ENCODE measurements around the gene HMGXB3. TPM values are rescaled to one million over a fixed set of nuclear protein-coding genes. Genes with fewer than 3 reads are reported as not detected.
"Not testable (repeated sequence)": the region's sequence is repeated elsewhere in the genome, so short reads cannot be mapped to it uniquely, and the experiment has no call there.

Gene HMGXB3
- total RNA-seq, 4 donors from 2014 or later = 28.8 to 59.3 (median 31.4) TPM

- WGBS = 31% methylated on average over 3 of the region's 3 CpGs
Measured at GRCh38 chr5:150082374-150082773, 81.8 kb downstream of the HMGXB3 start.

GRCh38 chr5:150082889-150083288 lies 82.3 kb downstream of the HMGXB3 start:
- Histone ChIP-seq H3K4me3 (peak overlapping the region; percentile 18), H3K9me3 (no peaks in the 10 kb centered on the region), H3K4me1 (no peaks in the 10 kb centered on the region), H3K27me3 (peaks cover 3% of the 10 kb centered on the region), H3K27ac (no peak overlapping the region), H3K36me3 (no peaks in the 10 kb centered on the region)
- TF ChIP-seq CTCF (IDR thresholded peaks at IDR 0.05) = no peak
- no peak for TF ChIP-seq POLR2AphosphoS5 (IDR thresholded peaks at IDR 0.05)
- no peak for TF ChIP-seq EP300 (IDR thresholded peaks at IDR 0.05)
- no peak for TF ChIP-seq POLR2A (IDR thresholded peaks at IDR 0.05)
- peak in 1 of 2 donors; percentile 75 for DNase-seq (ENCODE audit: low spot score in 2 of 2)
- 71% methylated on average over 6 of the region's 6 CpGs for WGBS

More at GRCh38 chr5:150082374-150082773, 81.8 kb downstream of the HMGXB3 start:
- Histone ChIP-seq H3K36me3 (no peaks in the 10 kb centered on the region), H3K4me3 (no peak overlapping the region), H3K9me3 (no peaks in the 10 kb centered on the region), H3K27me3 (peaks cover 3% of the 10 kb centered on the region), H3K27ac (no peak overlapping the region), H3K4me1 (no peaks in the 10 kb centered on the region)
- peak in 1 of 2 donors; percentile 41 for DNase-seq (ENCODE audit: low spot score in 2 of 2)
- TF ChIP-seq EP300 (IDR thresholded peaks at IDR 0.05) (no peak), POLR2A (IDR thresholded peaks at IDR 0.05) (no peak), POLR2AphosphoS5 (IDR thresholded peaks at IDR 0.05) (no peak), CTCF (IDR thresholded peaks at IDR 0.05) (no peak)

GRCh38 chr5:150084754-150085153 lies 84.2 kb downstream of the HMGXB3 start:
- DNase-seq (ENCODE audit: low spot score in 2 of 2) = peak in 1 of 2 donors; percentile 50
- H3K36me3 ChIP-seq, H3K9me3 ChIP-seq, H3K27ac ChIP-seq, H3K4me1 ChIP-seq, H3K27me3 ChIP-seq: not testable (repeated sequence)
- 83% methylated on average over 6 of the region's 6 CpGs for WGBS
- H3K4me3 ChIP-seq = peak overlapping the region; percentile 34

GRCh38 chr5:150085191-150085912 lies 84.8 kb downstream of the HMGXB3 start:
- 76% methylated on average over 5 of the region's 7 CpGs for WGBS
- H3K9me3 ChIP-seq = no peaks in the 10 kb centered on the region
- TF ChIP-seq EP300 (IDR thresholded peaks at IDR 0.05) (no peak), CTCF (IDR thresholded peaks at IDR 0.05) (no peak)
- H3K36me3 ChIP-seq = no peaks in the 10 kb centered on the region
- H3K4me1 ChIP-seq = no peaks in the 10 kb centered on the region
- H3K4me3 ChIP-seq = peak overlapping the region; percentile 34
- H3K27me3 ChIP-seq = peaks cover 3% of the 10 kb centered on the region
- peak in 1 of 2 donors; percentile 44 for DNase-seq (ENCODE audit: low spot score in 2 of 2)
- no peak overlapping the region for H3K27ac ChIP-seq

- TF ChIP-seq CTCF (IDR thresholded peaks at IDR 0.05) = no peak
- no peak for TF ChIP-seq EP300 (IDR thresholded peaks at IDR 0.05)
- Histone ChIP-seq H3K27ac (peak within 1 kb of the TSS; percentile 26), H3K4me1 (no peaks in the 10 kb centered on the region), H3K36me3 (no peaks in the 10 kb centered on the region), H3K9me3 (no peaks in the 10 kb centered on the region), H3K27me3 (peaks cover 3% of the 10 kb centered on the region), H3K4me3 (peak within 1 kb of the TSS; percentile 34)
- 88% methylated on average over 8 of the region's 9 CpGs for WGBS
- peak in 1 of 2 donors; percentile 56 for DNase-seq (ENCODE audit: low spot score in 2 of 2)
Measured at GRCh38 chr5:150085950-150086715, 85.6 kb downstream of the HMGXB3 start, which contains the start of gene CSF1R. Gene CSF1R (minus strand): TSS chr5:150086554. CDS start chr5:150086427, 127 bp downstream.

All from suprapubic skin (tissue), 4 donors.